Skeletal muscle satellite cell (primary cell): ENCODE results near the gene AKIRIN1.

ENCODE experiments used
- H3K27me3 ChIP-seq: 2 replicates; pipeline ENCODE4 v1.7.0; 2013; ENCODE audit warnings: low read length; ENCODE audit not compliant: control insufficient read depth, insufficient read depth
- H3K36me3 ChIP-seq: 2 replicates; pipeline ENCODE4 v1.7.0; 2013; ENCODE audit warnings: mild to moderate bottlenecking, control low read depth, low read length; ENCODE audit not compliant: insufficient read depth
- H3K4me1 ChIP-seq: 2 replicates; pipeline ENCODE4 v1.7.0; 2013; ENCODE audit warnings: low read length; ENCODE audit not compliant: control insufficient read depth, insufficient read depth
- H3K4me2 ChIP-seq: 2 replicates; pipeline ENCODE4 v1.7.0; 2013; ENCODE audit warnings: mild to moderate bottlenecking, low read length
- H3K4me3 ChIP-seq: 2 replicates; pipeline ENCODE4 v1.7.0; 2013; ENCODE audit warnings: low read length
- H3K9ac ChIP-seq: 2 replicates; pipeline ENCODE4 v1.7.0; 2013; ENCODE audit warnings: mild to moderate bottlenecking, low read depth, low read length, moderate library complexity
- H3K9me3 ChIP-seq: replicated peaks from 2 replicates; pipeline ENCODE4 v1.7.0; 2013; ENCODE audit warnings: mild to moderate bottlenecking, control low read depth, low read length

AKIRIN1 gene

DNA sequence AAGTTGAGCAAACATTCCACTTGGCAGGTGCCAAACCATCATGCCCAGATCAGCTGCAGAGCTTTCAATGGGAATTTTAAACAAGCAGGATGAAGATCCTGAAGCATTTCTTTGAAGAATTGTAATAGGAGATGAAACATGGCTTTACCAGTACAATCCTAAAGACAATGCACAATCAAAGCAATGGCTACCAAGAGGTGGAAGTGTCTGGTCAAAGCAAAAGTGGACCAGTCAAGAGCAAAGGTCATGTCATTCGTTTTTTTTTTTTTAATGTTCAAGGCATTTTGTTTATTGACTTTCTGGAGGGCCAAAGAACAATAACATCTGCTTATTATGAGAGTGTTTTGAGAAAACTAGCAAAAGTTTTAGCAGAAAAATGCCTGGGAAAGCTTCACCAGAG lies 32.1 kb downstream of the AKIRIN1 start:
- H3K36me3 ChIP-seq: no peaks in the 10 kb centered on the region
- no peaks in the 10 kb centered on the region for H3K27me3 ChIP-seq
- H3K9ac ChIP-seq: no peak overlapping the region
- no peak overlapping the region for H3K4me3 ChIP-seq
- no peaks in the 10 kb centered on the region for H3K9me3 ChIP-seq
- no peak overlapping the region for H3K4me2 ChIP-seq
- H3K4me1 ChIP-seq: peaks cover 6% of the 10 kb centered on the region

DNA sequence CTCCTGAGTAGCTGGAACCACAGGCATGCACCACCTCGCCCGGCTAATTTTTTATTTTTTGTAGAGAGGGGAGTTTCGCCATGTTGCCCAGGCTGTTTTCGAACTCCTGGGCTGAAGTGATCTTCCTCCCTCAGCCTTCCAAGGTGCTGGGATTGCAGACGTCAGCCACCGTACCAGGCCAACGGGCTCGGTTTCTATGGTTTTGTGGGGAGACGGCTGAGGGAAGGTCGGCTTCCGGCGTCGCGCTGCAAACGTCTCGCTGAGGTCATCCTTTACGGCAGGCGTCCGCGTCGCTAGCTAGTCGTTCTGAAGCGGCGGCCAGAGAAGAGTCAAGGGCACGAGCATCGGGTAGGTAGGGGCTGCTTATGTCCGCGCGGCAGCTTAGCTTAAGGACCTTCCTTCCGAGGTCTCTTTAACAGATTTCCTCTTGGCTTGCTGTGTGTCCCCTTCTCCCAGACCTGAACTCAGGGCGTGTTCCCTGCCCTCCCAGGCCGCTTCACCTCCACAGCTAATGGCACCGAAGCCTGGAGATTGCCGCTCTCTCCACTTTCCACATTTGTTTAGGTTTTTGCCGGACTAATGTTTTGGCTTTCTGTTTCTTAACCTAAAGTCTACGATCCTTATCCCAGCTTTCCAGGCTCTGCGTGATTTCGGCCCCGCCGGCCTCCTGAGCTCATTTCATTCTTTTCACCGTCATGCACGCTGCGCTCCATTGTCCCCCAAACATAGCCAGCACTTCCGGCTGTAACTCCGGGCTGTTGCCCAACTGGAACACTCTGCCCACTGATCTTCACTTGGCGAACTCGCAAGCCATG lies 35.2 kb downstream of the AKIRIN1 start, which contains the start of gene NDUFS5:
NDUFS5 (plus strand) TSS at position 300 of the 815 bp plus-strand sequence. CDS start 2,375 bp downstream, outside the sequence.
- no peaks in the 10 kb centered on the region for H3K9me3 ChIP-seq
- peaks cover 21% of the 10 kb centered on the region for H3K36me3 ChIP-seq
- H3K4me3 ChIP-seq: peak within 1 kb of the TSS; percentile 86
- peaks cover 6% of the 10 kb centered on the region for H3K4me1 ChIP-seq
- H3K27me3 ChIP-seq: no peaks in the 10 kb centered on the region
- H3K4me2 ChIP-seq: peak within 1 kb of the TSS; percentile 82
- peak within 1 kb of the TSS; percentile 95 for H3K9ac ChIP-seq

DNA sequence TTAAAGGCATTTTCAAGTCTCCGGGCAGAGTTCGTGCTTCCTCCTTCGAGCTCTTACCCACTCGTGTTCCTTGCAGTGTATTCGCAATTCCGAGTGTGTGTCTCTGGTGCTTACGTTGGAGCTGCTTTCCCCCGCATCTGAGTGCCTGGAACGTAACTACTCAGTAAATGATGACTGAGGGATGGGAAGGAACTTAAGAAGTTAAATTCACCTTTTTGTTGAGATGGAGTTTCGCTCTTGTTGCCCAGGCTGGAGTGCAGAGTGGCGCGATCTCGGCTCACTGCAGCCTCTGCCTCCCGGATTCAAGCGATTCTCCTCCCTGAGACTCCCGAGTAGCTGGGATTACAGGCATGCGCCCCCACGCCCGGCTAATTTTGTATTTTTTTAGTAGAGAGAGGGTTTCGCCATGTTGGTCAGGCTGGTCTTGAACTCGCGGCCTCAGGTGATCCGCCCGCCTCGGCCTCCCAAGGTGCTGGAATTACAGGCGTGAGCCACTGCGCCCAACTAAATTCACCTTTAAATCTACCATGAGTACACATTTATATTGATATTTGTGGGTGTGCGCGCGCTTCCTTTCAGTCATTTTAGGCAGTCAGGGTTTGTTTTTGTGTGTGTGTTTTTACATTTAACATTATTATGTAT lies 35.9 kb downstream of the AKIRIN1 start:
- Histone ChIP-seq H3K9me3 (no peaks in the 10 kb centered on the region), H3K9ac (peak overlapping the region; percentile 95), H3K36me3 (peaks cover 28% of the 10 kb centered on the region), H3K4me2 (peak overlapping the region; percentile 82), H3K27me3 (no peaks in the 10 kb centered on the region), H3K4me1 (peaks cover 6% of the 10 kb centered on the region), H3K4me3 (peak overlapping the region; percentile 86)

DNA sequence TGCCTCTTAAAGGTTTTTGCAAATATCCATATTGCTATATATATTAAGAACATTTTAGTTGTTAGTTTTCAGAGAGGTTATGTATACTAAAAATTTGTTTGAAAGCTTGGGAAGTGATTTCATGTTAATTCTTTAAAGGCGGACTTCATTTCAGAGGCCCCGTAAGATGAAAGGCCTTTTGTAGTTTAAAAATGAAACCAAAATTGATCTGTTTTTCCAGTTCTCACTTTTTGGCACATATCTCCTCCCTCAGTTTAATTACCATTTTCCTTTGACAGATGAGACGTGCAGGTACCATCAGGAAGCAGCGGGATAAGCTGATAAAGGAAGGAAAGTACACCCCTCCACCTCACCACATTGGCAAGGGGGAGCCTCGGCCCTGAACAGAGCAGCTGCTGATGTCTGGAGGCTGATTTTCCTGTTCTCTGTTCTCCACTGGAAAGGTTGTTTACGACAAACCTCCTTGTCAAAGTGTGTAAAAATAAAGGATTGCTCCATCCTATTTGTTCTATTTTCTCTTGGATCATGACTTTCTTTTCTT lies 43.1 kb downstream of the AKIRIN1 start:
- no peak overlapping the region for H3K4me2 ChIP-seq
- no peaks in the 10 kb centered on the region for H3K4me1 ChIP-seq
- H3K27me3 ChIP-seq: no peaks in the 10 kb centered on the region
- peaks cover 51% of the 10 kb centered on the region for H3K36me3 ChIP-seq
- no peak overlapping the region for H3K9ac ChIP-seq
- no peaks in the 10 kb centered on the region for H3K9me3 ChIP-seq
- no peak overlapping the region for H3K4me3 ChIP-seq

DNA sequence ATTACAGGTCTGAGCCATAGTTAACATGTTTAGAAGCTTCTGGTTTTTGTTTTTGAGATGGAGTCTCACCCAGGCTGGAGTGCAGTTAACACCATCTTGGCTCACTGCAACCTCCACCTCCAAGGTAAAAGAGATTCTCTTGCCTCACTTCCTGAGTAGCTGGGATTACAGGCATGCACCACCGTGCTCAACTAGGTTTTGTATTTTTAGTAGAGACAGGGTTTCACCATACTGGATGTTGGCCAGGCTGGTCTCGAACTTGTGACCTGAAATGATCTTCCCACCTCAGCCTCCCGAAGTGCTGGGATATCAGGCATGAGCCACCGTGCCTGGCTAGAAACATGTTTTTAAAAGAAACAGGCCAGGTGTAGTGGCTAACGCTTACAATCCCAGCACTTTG lies 45.6 kb downstream of the AKIRIN1 start:
- Histone ChIP-seq H3K4me1 (no peaks in the 10 kb centered on the region), H3K4me3 (no peak overlapping the region), H3K9ac (no peak overlapping the region), H3K27me3 (no peaks in the 10 kb centered on the region), H3K4me2 (no peak overlapping the region), H3K36me3 (peaks cover 35% of the 10 kb centered on the region), H3K9me3 (no peaks in the 10 kb centered on the region)

DNA sequence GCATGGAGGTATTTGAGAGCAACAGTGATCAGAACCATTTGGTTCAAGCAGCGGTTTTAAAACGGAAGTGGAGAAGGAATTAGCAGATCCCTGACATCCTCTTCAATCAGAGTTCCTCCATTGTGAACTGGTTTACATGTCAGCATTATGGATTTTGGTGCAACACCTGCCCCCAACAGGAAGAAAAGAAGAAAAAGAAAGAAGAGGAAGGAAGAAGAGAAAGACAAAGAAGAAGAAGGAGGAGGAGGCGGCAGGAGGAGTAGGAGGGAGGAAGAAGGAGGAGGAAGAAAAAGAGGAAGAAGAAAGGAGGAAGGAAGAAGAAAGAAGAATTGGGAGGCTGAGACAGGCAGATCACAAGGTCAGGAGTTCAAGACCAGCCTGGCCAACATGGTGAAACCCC lies 52.4 kb downstream of the AKIRIN1 start:
- H3K9me3 ChIP-seq: no peaks in the 10 kb centered on the region
- no peak overlapping the region for H3K9ac ChIP-seq
- H3K36me3 ChIP-seq: peaks cover 5% of the 10 kb centered on the region
- H3K4me3 ChIP-seq: no peak overlapping the region
- H3K27me3 ChIP-seq: no peaks in the 10 kb centered on the region
- peaks cover 17% of the 10 kb centered on the region for H3K4me1 ChIP-seq
- no peak overlapping the region for H3K4me2 ChIP-seq

DNA sequence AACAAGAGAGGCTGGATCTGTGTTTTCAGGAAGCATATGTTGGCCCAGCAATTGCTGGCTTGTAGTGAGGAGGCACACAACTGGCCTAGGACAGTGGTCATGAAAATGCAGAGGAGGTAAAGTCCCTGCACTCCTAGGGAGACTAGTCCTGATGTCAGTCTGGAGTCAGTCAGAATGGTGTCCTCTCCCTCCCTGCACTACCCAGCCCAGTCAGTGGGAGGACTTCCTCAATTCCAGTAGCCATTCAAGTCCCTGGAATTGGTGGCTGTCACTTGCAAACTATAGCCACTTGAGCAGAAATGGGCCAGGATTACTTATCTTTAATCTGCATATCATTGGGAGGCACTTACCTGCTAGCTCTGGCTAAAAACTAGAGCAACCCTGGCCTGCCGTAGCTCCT lies 53.7 kb downstream of the AKIRIN1 start:
- H3K9me3 ChIP-seq: no peaks in the 10 kb centered on the region
- peaks cover 5% of the 10 kb centered on the region for H3K36me3 ChIP-seq
- no peaks in the 10 kb centered on the region for H3K27me3 ChIP-seq

DNA sequence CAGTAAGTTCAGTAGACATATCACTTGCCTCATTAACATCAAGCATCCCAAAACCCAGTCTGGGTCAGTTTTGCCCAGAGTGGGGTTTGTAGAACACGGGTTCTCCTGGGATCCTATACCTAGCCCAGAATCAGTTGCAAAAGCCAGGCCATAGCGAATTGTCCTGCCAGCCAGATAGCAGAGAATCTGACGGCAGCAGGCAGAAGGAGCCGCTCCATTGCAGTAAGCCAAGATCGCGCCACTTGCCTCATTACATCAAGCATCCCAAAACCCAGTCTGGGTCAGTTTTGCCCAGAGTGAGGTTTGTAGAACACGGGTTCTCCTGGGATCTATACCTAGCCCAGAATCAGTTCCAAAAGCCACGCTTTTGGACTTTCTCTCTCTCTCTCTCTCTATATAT lies 54.2 kb downstream of the AKIRIN1 start:
- H3K9ac ChIP-seq: no peak overlapping the region
- no peak overlapping the region for H3K4me3 ChIP-seq
- no peaks in the 10 kb centered on the region for H3K9me3 ChIP-seq
- no peak overlapping the region for H3K4me2 ChIP-seq
- peaks cover 21% of the 10 kb centered on the region for H3K4me1 ChIP-seq
- H3K36me3 ChIP-seq: peaks cover 7% of the 10 kb centered on the region
- no peaks in the 10 kb centered on the region for H3K27me3 ChIP-seq

More for the DNA sequence above, 53.7 kb downstream of the AKIRIN1 start:
- Histone ChIP-seq H3K9ac (no peak overlapping the region), H3K4me3 (no peak overlapping the region), H3K4me2 (no peak overlapping the region), H3K4me1 (peaks cover 21% of the 10 kb centered on the region)

DNA sequence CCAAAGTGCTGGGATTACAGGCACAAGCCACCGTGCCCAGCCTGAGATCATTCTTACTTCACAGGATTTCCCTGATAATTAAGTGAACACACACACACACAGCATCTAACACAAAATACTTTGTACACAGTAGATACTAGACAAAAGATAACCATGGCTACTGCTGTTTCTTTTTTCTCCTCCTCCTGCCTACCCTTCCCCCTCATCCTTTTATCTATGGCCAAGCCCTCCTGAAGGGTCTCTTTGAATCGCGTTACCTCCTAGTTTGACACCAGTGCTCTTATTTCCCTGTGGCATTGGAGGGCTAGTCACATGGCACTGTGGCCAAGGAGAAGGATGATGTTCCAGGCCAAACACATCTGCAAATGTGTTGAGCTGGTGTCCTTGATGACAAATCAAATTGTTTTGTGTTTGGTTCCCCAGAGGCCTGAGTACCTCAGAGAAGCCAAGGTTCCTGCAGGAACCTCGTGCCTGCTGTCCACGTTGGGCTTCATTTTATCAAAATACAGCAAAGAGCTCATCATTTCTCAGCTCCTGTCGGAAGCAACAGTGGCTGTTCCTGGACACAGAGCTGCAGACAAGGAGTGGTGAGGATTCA lies 55.6 kb downstream of the AKIRIN1 start:
- Histone ChIP-seq H3K4me3 (no peak overlapping the region), H3K27me3 (no peaks in the 10 kb centered on the region), H3K9ac (no peak overlapping the region), H3K4me1 (peaks cover 21% of the 10 kb centered on the region), H3K36me3 (peaks cover 7% of the 10 kb centered on the region), H3K4me2 (no peak overlapping the region), H3K9me3 (no peaks in the 10 kb centered on the region)

DNA sequence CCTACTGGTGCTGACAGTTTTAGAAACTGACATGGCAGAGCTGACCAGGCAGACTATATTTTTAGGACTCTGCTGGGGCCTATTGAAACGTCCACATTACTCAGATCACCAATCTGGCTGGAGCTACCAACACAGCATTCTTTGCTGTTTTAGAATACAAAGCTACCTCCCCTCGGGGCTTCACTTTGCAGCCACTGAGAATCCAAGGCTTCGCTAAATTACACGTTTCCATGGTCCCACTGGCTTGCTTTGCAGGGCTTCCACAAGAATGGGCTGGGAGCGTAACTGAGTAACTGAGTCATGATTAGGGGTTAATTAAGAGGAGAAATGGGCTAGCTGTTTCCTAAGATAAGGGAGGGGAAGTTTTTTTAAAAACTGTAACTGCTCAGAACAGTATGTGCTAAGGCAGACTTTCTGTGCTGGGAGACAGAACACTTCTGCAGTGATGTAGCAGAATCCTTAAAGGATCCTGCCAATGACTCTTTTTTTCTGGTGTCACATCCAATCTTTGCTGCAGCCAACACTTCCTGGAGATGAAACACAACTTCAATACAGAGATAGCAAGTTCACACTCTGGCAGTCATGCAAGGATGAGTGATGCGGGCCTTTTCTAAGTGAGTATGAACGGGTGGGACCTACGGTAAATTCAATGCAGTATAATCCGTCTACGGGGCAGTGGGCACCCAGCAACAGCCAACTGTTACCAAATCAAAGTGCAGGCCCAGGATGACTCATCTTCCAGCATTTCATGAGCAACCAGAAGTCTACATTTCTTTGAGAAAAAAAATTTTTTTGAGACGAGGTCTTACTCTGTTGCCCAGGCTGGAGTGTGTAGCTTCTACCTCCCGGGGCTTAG lies 56.5 kb downstream of the AKIRIN1 start:
- H3K4me3 ChIP-seq: no peak overlapping the region
- H3K9me3 ChIP-seq: no peaks in the 10 kb centered on the region
- H3K9ac ChIP-seq: peak overlapping the region; percentile 6
- H3K4me2 ChIP-seq: no peak overlapping the region
- H3K36me3 ChIP-seq: peaks cover 5% of the 10 kb centered on the region
- peaks cover 21% of the 10 kb centered on the region for H3K4me1 ChIP-seq
- no peaks in the 10 kb centered on the region for H3K27me3 ChIP-seq
